GM12878 (cell line): ENCODE measurements around the gene NALF2. TPM values are rescaled to one million over a fixed set of nuclear protein-coding genes. Genes with fewer than 3 reads are reported as not detected.

Source experiments
- ATAC-seq: fragments of 200-7000 bp; cut with Tn5 transposase; 3 replicates; pipeline ENCODE4 v1.9.1; 2020; ENCODE audit warnings: mild to moderate bottlenecking, moderate library complexity
- BruUV-seq: library from RNA; stranded (reverse); fragments of 400-500 nt; replicated peaks from 2 replicates; lab custom pipeline; 2021; lab: Mats Ljungman, UMichigan
- CTCF ChIA-PET: fragments of 300-600 bp; sonication (Branson Sonifier 250); formaldehyde crosslinking; extraction: SDS; loops from one replicate; lab custom pipeline; 2021; ENCODE audit warnings: inconsistent platforms; lab: Yijun Ruan, JAX
- POLR2A ChIA-PET: fragments of 350-600 bp; formaldehyde crosslinking; extraction: SDS; loops from one replicate; lab custom pipeline; 2021; ENCODE audit warnings: inconsistent platforms; lab: Charles Lee
- RAD21 ChIA-PET: fragments of 300-600 bp; sonication (Branson Sonifier 250); formaldehyde crosslinking; loops from one replicate; lab custom pipeline; 2023; ENCODE audit warnings: antibody characterized with exemption; ENCODE audit not compliant: unreplicated experiment; lab: Charles Lee
- SMC1A ChIA-PET: fragments of 300-600 bp; sonication (Branson Sonifier 250); formaldehyde crosslinking; loops from one replicate; lab custom pipeline; 2023; ENCODE audit not compliant: unreplicated experiment, uncharacterized antibody; lab: Charles Lee
- DNase-seq: peaks from one replicate; pipeline ENCODE4 v3.0.0-alpha.2; 2011; ENCODE audit warnings: low read depth, low spot score
- FAIRE-seq: peaks from 3 replicates; lab custom pipeline; 2011; peaks lifted over from hg19 to GRCh38; lab: Jason Lieb, UNC
- H2AFZ ChIP-seq: 2 replicates; pipeline ENCODE4 v1.6.0; 2011; ENCODE audit warnings: low read depth, low read length, control low read depth; ENCODE audit not compliant: control insufficient read depth
- H3K27ac ChIP-seq: 2 replicates; pipeline ENCODE4 v1.5.1; 2011; ENCODE audit warnings: control low read depth; ENCODE audit not compliant: control insufficient read depth, insufficient read depth
- H3K27me3 ChIP-seq, 2 experiments: replicated peaks in 1 of 2; 2 replicates each; pipeline versions ENCODE4 v1.6.0 to v1.6.1; 2011; ENCODE audit warnings: low read length in 1 of 2; ENCODE audit not compliant: control insufficient read depth in 2 of 2, insufficient read depth in 2 of 2
- H3K36me3 ChIP-seq, 2 experiments: 2 replicates each; pipeline ENCODE4 v1.5.1; 2011; ENCODE audit warnings: low read length in 1 of 2; ENCODE audit not compliant: control insufficient read depth in 2 of 2, insufficient read depth in 2 of 2
- H3K4me1 ChIP-seq: 2 replicates; pipeline ENCODE4 v1.6.1; 2011; ENCODE audit warnings: mild to moderate bottlenecking, low read length, moderate library complexity, mixed read lengths; ENCODE audit not compliant: control insufficient read depth, insufficient read depth
- H3K4me2 ChIP-seq: 2 replicates; pipeline ENCODE4 v1.6.0; 2011; ENCODE audit warnings: control low read depth; ENCODE audit not compliant: control insufficient read depth, insufficient read depth
- H3K4me3 ChIP-seq: fragments of 200-600 bp; sonication (generic); 2 replicates; pipeline ENCODE4 v1.5.1; 2016
- H3K79me2 ChIP-seq: 2 replicates; pipeline ENCODE4 v1.6.0; 2011; ENCODE audit warnings: low read length; ENCODE audit not compliant: control insufficient read depth, insufficient read depth
- H3K9ac ChIP-seq: 2 replicates; pipeline ENCODE4 v1.8.0; 2011; ENCODE audit warnings: low read length, control low read depth, mixed read lengths; ENCODE audit not compliant: control insufficient read depth, insufficient read depth
- H3K9me3 ChIP-seq: replicated peaks from 3 replicates; pipeline ENCODE4 v1.5.1; 2011; ENCODE audit warnings: mild to moderate bottlenecking, low read length; ENCODE audit not compliant: control insufficient read depth, insufficient read depth
- H4K20me1 ChIP-seq: 2 replicates; pipeline ENCODE4 v1.6.0; 2011; ENCODE audit not compliant: control insufficient read depth, insufficient read depth
- CEBPZ ChIP-seq: fragments of 150-350 bp; IDR thresholded peaks from 2 replicates; pipeline ENCODE4 v1.6.1; 2016; ENCODE audit warnings: low read depth, low read length
- CHD4 ChIP-seq: fragments of 200-600 bp; sonication (generic); IDR thresholded peaks from 2 replicates; pipeline ENCODE4 v1.6.1; 2016; ENCODE audit warnings: mild to moderate bottlenecking
- CTCF ChIP-seq, 3 experiments: IDR thresholded peaks in 2 of 3; conservative IDR thresholded peaks in 1 of 3; 2 replicates each; pipeline ENCODE4 v1.5.1; 2011; ENCODE audit warnings: low read depth in 3 of 3, low read length in 3 of 3, mild to moderate bottlenecking in 3 of 3, control low read depth in 2 of 3, moderate library complexity in 2 of 3, inconsistent platforms in 1 of 3, mixed read lengths in 1 of 3; ENCODE audit not compliant: control insufficient read depth in 2 of 3, insufficient read depth in 1 of 3; ENCODE audit errors: extremely low read depth in 1 of 3
- HDAC6 ChIP-seq: fragments of 200-600 bp; sonication (generic); IDR thresholded peaks from one replicate; pipeline ENCODE4 v1.8.0; 2017; ENCODE audit warnings: antibody characterized with exemption; ENCODE audit not compliant: unreplicated experiment
- HDGF ChIP-seq: fragments of 450-650 bp; IDR thresholded peaks from 2 replicates; pipeline ENCODE4 v1.6.1; 2016; ENCODE audit warnings: antibody characterized with exemption
- MAX ChIP-seq: IDR thresholded peaks from 2 replicates; pipeline ENCODE4 v1.6.1; 2012; ENCODE audit warnings: low read depth, low read length, improper control_type of control experiment
- NBN ChIP-seq: fragments of 450-650 bp; IDR thresholded peaks from 2 replicates; pipeline ENCODE4 v1.6.1; 2016
- NR2F1 ChIP-seq: fragments of 450-650 bp; conservative IDR thresholded peaks from 2 replicates; pipeline ENCODE4 v1.6.1; 2017; ENCODE audit warnings: mild to moderate bottlenecking
- NRF1 ChIP-seq: conservative IDR thresholded peaks from 2 replicates; pipeline ENCODE4 v1.6.1; 2011; ENCODE audit warnings: mild to moderate bottlenecking, low read depth, low read length, improper control_type of control experiment
- PML ChIP-seq: IDR thresholded peaks from 2 replicates; pipeline ENCODE4 v1.6.1; 2012; ENCODE audit warnings: low read length, inconsistent platforms
- STAT3 ChIP-seq: IDR thresholded peaks from 2 replicates; pipeline ENCODE4 v1.6.1; 2011; ENCODE audit warnings: low read depth, low read length, improper control_type of control experiment
- ZBED1 ChIP-seq: IDR thresholded peaks from 2 replicates; pipeline ENCODE4 v1.6.1; 2016; ENCODE audit warnings: borderline replicate concordance
- ZNF207 ChIP-seq: fragments of 450-650 bp; IDR thresholded peaks from 2 replicates; pipeline ENCODE4 v1.6.1; 2014; ENCODE audit warnings: antibody characterized with exemption, mild to moderate bottlenecking, borderline replicate concordance
- WGBS: methylation state at CpG from one replicate; pipeline ENCODE4 v1.1.6; 2016; ENCODE audit warnings: low lambda C conversion rate; ENCODE audit not compliant: insufficient replicate concordance, insufficient coverage; ENCODE audit errors: missing lambda C conversion rate; 5-methylcytosine and 5-hydroxymethylcytosine counted together
- in situ Hi-C: fragments of 300-500 bp; cut with MboI; formaldehyde crosslinking; loops from 9 replicates; pipeline ENCODE4 v1.14.3; 2018; ENCODE audit warnings: mixed read lengths
- intact Hi-C: fragments of 100-400 bp; cut with micrococcal nuclease; formaldehyde crosslinking; loops from one replicate; pipeline ENCODE4 v1.14.2; 2022; ENCODE audit not compliant: unreplicated experiment
- polyA plus RNA-seq, 11 experiments: library from polyadenylated mRNA; depleted of rRNA in 4 of 11; unstranded in 6 of 11; stranded (reverse) in 5 of 11; fragments of >200 nt; fragmentation: Nextera tagmentation in 4 of 11; fragmentation: Illumina TruSeq in 1 of 11; extraction: Ambion mirVana in 4 of 11; extraction: Trizol in 1 of 11; gene quantifications; 1 replicate in 1 of 11; 2 replicates in 10 of 11; pipeline versions ENCODE4 v1.2.1 to v1.2.3, GENCODE V29; 2011 to 2016; ENCODE audit warnings: inconsistent platforms in 2 of 11, missing spikeins in 2 of 11, low read depth in 1 of 11
- total RNA-seq, 4 experiments: library from RNA; depleted of rRNA in 3 of 4; stranded (reverse); fragments of >200 nt in 3 of 4; fragmentation: Illumina TruSeq in 1 of 4; extraction: Trizol in 1 of 4; gene quantifications; 2 replicates each; pipeline versions ENCODE4 v1.2.1 to v1.2.3, GENCODE V29; 2013 to 2021
- TF ChIP-seq, protein P1 (sequence below): fragments of 450-650 bp; IDR thresholded peaks from 2 replicates; pipeline ENCODE4 v1.6.1; 2016; ENCODE audit warnings: mild to moderate bottlenecking, moderate library complexity, borderline replicate concordance

NALF2 gene
- total and polyA plus RNA-seq, 10 of the 15 experiments (the other 5 are each of a cell fraction or from before 2014, with no cell fraction given), result not detected

DNA sequence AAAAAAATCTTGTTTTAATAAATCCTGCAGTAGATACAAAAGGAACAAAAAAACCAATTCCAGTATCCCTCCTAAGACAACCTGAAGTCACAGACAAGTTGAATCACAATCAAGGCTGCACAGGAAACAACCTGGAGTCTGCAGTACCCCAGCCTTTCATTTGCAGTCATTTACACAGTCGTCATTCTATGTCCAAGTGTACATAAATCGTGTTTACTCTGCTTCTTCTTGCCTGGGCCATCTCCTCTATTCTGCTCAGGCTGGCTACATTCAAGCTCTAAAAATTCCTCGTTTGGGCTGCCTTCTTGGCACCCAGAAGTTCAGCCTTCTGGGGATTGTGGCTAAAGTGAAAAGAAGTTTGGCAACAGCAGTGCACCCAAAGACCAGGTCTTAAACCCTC lies 37.8 kb downstream of the NALF2 start (continued):
- TF ChIP-seq, protein P1, sequence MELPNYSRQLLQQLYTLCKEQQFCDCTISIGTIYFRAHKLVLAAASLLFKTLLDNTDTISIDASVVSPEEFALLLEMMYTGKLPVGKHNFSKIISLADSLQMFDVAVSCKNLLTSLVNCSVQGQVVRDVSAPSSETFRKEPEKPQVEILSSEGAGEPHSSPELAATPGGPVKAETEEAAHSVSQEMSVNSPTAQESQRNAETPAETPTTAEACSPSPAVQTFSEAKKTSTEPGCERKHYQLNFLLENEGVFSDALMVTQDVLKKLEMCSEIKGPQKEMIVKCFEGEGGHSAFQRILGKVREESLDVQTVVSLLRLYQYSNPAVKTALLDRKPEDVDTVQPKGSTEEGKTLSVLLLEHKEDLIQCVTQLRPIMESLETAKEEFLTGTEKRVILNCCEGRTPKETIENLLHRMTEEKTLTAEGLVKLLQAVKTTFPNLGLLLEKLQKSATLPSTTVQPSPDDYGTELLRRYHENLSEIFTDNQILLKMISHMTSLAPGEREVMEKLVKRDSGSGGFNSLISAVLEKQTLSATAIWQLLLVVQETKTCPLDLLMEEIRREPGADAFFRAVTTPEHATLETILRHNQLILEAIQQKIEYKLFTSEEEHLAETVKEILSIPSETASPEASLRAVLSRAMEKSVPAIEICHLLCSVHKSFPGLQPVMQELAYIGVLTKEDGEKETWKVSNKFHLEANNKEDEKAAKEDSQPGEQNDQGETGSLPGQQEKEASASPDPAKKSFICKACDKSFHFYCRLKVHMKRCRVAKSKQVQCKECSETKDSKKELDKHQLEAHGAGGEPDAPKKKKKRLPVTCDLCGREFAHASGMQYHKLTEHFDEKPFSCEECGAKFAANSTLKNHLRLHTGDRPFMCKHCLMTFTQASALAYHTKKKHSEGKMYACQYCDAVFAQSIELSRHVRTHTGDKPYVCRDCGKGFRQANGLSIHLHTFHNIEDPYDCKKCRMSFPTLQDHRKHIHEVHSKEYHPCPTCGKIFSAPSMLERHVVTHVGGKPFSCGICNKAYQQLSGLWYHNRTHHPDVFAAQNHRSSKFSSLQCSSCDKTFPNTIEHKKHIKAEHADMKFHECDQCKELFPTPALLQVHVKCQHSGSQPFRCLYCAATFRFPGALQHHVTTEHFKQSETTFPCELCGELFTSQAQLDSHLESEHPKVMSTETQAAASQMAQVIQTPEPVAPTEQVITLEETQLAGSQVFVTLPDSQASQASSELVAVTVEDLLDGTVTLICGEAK, result no peak
- TF ChIP-seq ZBED1, result no peak
- no peak for TF ChIP-seq CTCF (IDR thresholded peaks at IDR 0.05 in 2 of 3, conservative IDR thresholded peaks at IDR 0.05 in 1 of 3; ENCODE audit: control insufficient read depth in 2 of 3, extremely low read depth in 1 of 3, insufficient read depth in 1 of 3, low read depth in 3 of 3, low read length in 3 of 3)
- TF ChIP-seq MAX, result no peak

- in situ Hi-C loops, result no loop called here
- DNase-seq, result no peak
- Histone ChIP-seq H4K20me1 (no peaks in the 10 kb centered on the region), H3K4me1 (no peaks in the 10 kb centered on the region), H3K27me3 (no peaks in the 10 kb centered on the region), H3K9ac (no peak overlapping the region), H3K79me2 (no peaks in the 10 kb centered on the region), H3K27ac (no peak overlapping the region), H2AFZ (no peak overlapping the region), H3K9me3 (no peaks in the 10 kb centered on the region; the same call in 2 of the 3 replicates), H3K4me2 (no peak overlapping the region), H3K4me3 (no peak overlapping the region), H3K36me3 (no peaks in the 10 kb centered on the region)
- ChIA-PET POLR2A (no interaction called here), CTCF (interaction anchor here (0.6 to 1.0 kb wide), 3 partner anchors 9 to 490 kb away, joined by 3 to 4 read pairs (median 3); no protein-coding TSS in a partner anchor), SMC1A (no interaction called here), RAD21 (no interaction called here)
- no TSS peak for BruUV-seq
- FAIRE-seq, result no peak
- TF ChIP-seq HDGF, result no peak
- TF ChIP-seq PML, result no peak
- TF ChIP-seq STAT3, result no peak
- TF ChIP-seq CEBPZ, result no peak
- TF ChIP-seq NBN, result no peak
- TF ChIP-seq NR2F1, result no peak
- TF ChIP-seq CHD4, result no peak
- no peak for TF ChIP-seq ZNF207
- no peak for TF ChIP-seq NRF1
- no peak for TF ChIP-seq HDAC6
- 7% methylated on average over 3 of the region's 3 CpGs for WGBS
- no peak for ATAC-seq
- intact Hi-C loops, result no loop called here
Observed at GRCh38 chrX:69543572-69543971, 39.4 kb downstream of the NALF2 start.
